HepG2 (cell line): ENCODE measurements around the gene RSAD1. TPM values are rescaled to one million over a fixed set of nuclear protein-coding genes. Genes with fewer than 3 reads are reported as not detected.
A peak's percentile ranks its signal among the peaks of the same experiment; 100 is the strongest.

Experiments used
- ADNP ChIP-seq: sonication (generic); formaldehyde crosslinking; IDR thresholded peaks from 2 replicates; pipeline ENCODE4 v1.4.0; 2020; ENCODE audit warnings: missing genetic modification reagents
- ASH2L ChIP-seq: fragments of 300-600, 200-600 bp; sonication (generic); IDR thresholded peaks from 2 replicates; pipeline ENCODE4 v1.7.0; 2017; ENCODE audit warnings: low read depth, mild to moderate bottlenecking, moderate library complexity, mixed read lengths, low read length; ENCODE audit not compliant: insufficient read length
- BHLHE40 ChIP-seq: IDR thresholded peaks from 2 replicates; pipeline ENCODE4 v1.6.1; 2011; ENCODE audit warnings: low read length, improper control_type of control experiment
- BRCA1 ChIP-seq: sonication (generic); formaldehyde crosslinking; IDR thresholded peaks from 2 replicates; pipeline ENCODE4 v1.4.0; 2020; ENCODE audit warnings: missing genetic modification reagents
- CENPBD1 ChIP-seq: sonication (generic); formaldehyde crosslinking; IDR thresholded peaks from 2 replicates; pipeline ENCODE4 v1.8.0; 2022; ENCODE audit warnings: missing genetic modification reagents, low read depth, mild to moderate bottlenecking, borderline replicate concordance
- LCORL ChIP-seq, 2 experiments: fragments of 450-650 bp in 1 of 2; sonication (generic) in 1 of 2; formaldehyde crosslinking in 1 of 2; IDR thresholded peaks; 2 replicates each; pipeline versions ENCODE4 v1.5.0 to v1.6.1; 2017 to 2020; ENCODE audit warnings: antibody characterized with exemption in 1 of 2, missing genetic modification reagents in 1 of 2
- NR3C1 ChIP-seq: sonication (generic); formaldehyde crosslinking; IDR thresholded peaks from 2 replicates; pipeline ENCODE4 v1.4.0; 2020; ENCODE audit warnings: missing genetic modification reagents
- THRA ChIP-seq: sonication (generic); formaldehyde crosslinking; IDR thresholded peaks from 2 replicates; pipeline ENCODE4 v1.4.0; 2020; ENCODE audit warnings: missing genetic modification reagents, borderline replicate concordance
- TOE1 ChIP-seq: sonication (generic); formaldehyde crosslinking; IDR thresholded peaks from 2 replicates; pipeline ENCODE4 v1.4.0; 2020; ENCODE audit warnings: mild to moderate bottlenecking, missing genetic modification reagents
- U2AF2 ChIP-seq: fragments of 200-400 bp; formaldehyde crosslinking; IDR thresholded peaks from 2 replicates; pipeline ENCODE4 v1.6.1; 2017; ENCODE audit warnings: low read depth, mild to moderate bottlenecking, low read length
- ZFP90 ChIP-seq: sonication (generic); formaldehyde crosslinking; IDR thresholded peaks from 2 replicates; pipeline ENCODE4 v1.8.0; 2022; ENCODE audit warnings: missing genetic modification reagents, mild to moderate bottlenecking, inconsistent platforms, borderline replicate concordance
- ZNF136 ChIP-seq: sonication (generic); formaldehyde crosslinking; IDR thresholded peaks from 2 replicates; pipeline ENCODE4 v1.8.1; 2022; ENCODE audit warnings: low read depth, mild to moderate bottlenecking, moderate library complexity, missing genetic modification reagents
- ZNF512B ChIP-seq: sonication (generic); formaldehyde crosslinking; IDR thresholded peaks from 2 replicates; pipeline ENCODE4 v1.5.1; 2020; ENCODE audit warnings: missing genetic modification reagents, mild to moderate bottlenecking, borderline replicate concordance
- ZNF616 ChIP-seq: sonication (generic); formaldehyde crosslinking; IDR thresholded peaks from 2 replicates; pipeline ENCODE4 v1.5.0; 2020; ENCODE audit warnings: low read depth, mild to moderate bottlenecking, missing genetic modification reagents
- ZNF672 ChIP-seq: sonication (generic); formaldehyde crosslinking; IDR thresholded peaks from 2 replicates; pipeline ENCODE4 v1.8.1; 2022; ENCODE audit warnings: missing genetic modification reagents
- ZNF678 ChIP-seq: sonication (generic); formaldehyde crosslinking; IDR thresholded peaks from 2 replicates; pipeline ENCODE4 v1.4.0; 2020; ENCODE audit warnings: mild to moderate bottlenecking, missing genetic modification reagents
- ZNF780A ChIP-seq: sonication (generic); formaldehyde crosslinking; IDR thresholded peaks from 2 replicates; pipeline ENCODE4 v1.8.0; 2022; ENCODE audit warnings: mild to moderate bottlenecking, missing genetic modification reagents, moderate library complexity
- ZNF800 ChIP-seq: sonication (generic); formaldehyde crosslinking; IDR thresholded peaks from 2 replicates; pipeline ENCODE4 v1.4.0; 2020; ENCODE audit warnings: missing genetic modification reagents
- ZNF891 ChIP-seq: sonication (generic); formaldehyde crosslinking; IDR thresholded peaks from 2 replicates; pipeline ENCODE4 v1.5.0; 2020; ENCODE audit warnings: mild to moderate bottlenecking, missing genetic modification reagents
- polyA plus RNA-seq, 8 experiments: library from polyadenylated mRNA; depleted of rRNA in 3 of 8; stranded (reverse) in 7 of 8; unstranded in 1 of 8; fragments of >200 nt; fragmentation: Illumina TruSeq in 4 of 8; extraction: Trizol in 4 of 8; gene quantifications; 2 replicates each; pipeline versions ENCODE4 v1.2.1 to v1.2.3, GENCODE V29; 2011 to 2016; ENCODE audit warnings: low read depth in 4 of 8, missing spikeins in 1 of 8, mixed read lengths in 1 of 8; ENCODE audit not compliant: insufficient read depth in 1 of 8
- total RNA-seq, 5 experiments: library from RNA; depleted of rRNA; stranded (reverse); fragments of >200 nt; fragmentation: Illumina TruSeq; extraction: Trizol; gene quantifications; 2 replicates each; pipeline ENCODE4 v1.2.3, GENCODE V29; 2016; ENCODE audit warnings: low read depth in 1 of 5

Gene RSAD1
- total and polyA plus RNA-seq, 2 of the 13 experiments (the other 11 are each of a cell fraction or from before 2014, with no cell fraction given) = 22.7 to 27.7 TPM

GRCh38 chr17:50478391-50479381, at the start of gene RSAD1 (continued):
- TF ChIP-seq ZFP90 (CRISPR knock-in tag) = peak; percentile 74; the same call in 1 of the 2 replicates
- peak; percentile 96 for TF ChIP-seq BHLHE40
- TF ChIP-seq ZNF512B (CRISPR knock-in tag) = no peak
- no peak for TF ChIP-seq ZNF672 (CRISPR knock-in tag)
- no peak for TF ChIP-seq NR3C1
- peak; percentile 78; the same call in 1 of the 2 replicates for TF ChIP-seq BRCA1 (CRISPR knock-in tag)
- TF ChIP-seq LCORL (IDR thresholded peaks at IDR 0.05) = no peak
- TF ChIP-seq LCORL (CRISPR knock-in tag; IDR thresholded peaks at IDR 0.05) = peak; percentile 68; the same call in 1 of the 2 replicates
- TF ChIP-seq ADNP (CRISPR knock-in tag) = 0 out of 2 replicates have a peak, but pooled peaks have one; percentile 45
- TF ChIP-seq ASH2L = peak; percentile 54
- TF ChIP-seq ZNF800 = peak; percentile 99
- TF ChIP-seq ZNF136 (CRISPR knock-in tag) = no peak
- no peak for TF ChIP-seq THRA (CRISPR knock-in tag)
- no peak for TF ChIP-seq CENPBD1
- TF ChIP-seq ZNF616 (CRISPR knock-in tag) = 0 out of 2 replicates have a peak, but pooled peaks have one; percentile 20
- TF ChIP-seq ZNF891 = peak; percentile 76; the same call in 1 of the 2 replicates
- TF ChIP-seq ZNF780A (CRISPR knock-in tag) = no peak
- TF ChIP-seq TOE1 (CRISPR knock-in tag) = peak; percentile 59; the same call in 1 of the 2 replicates
- peak; percentile 83; the same call in 1 of the 2 replicates for TF ChIP-seq ZNF678
- TF ChIP-seq U2AF2 = peak; percentile 30; the same call in 1 of the 2 replicates
